Eye (tissue), 1 donor: ENCODE measurements around the gene FBLN1.
"Not testable (repeated sequence)": the region's sequence is repeated elsewhere in the genome, so short reads cannot be mapped to it uniquely, and the experiment has no call there.

Experiments
- DNase-seq: peaks from one replicate; pipeline ENCODE4 v3.0.0-alpha.2; 2015

The FBLN1 gene

DNA sequence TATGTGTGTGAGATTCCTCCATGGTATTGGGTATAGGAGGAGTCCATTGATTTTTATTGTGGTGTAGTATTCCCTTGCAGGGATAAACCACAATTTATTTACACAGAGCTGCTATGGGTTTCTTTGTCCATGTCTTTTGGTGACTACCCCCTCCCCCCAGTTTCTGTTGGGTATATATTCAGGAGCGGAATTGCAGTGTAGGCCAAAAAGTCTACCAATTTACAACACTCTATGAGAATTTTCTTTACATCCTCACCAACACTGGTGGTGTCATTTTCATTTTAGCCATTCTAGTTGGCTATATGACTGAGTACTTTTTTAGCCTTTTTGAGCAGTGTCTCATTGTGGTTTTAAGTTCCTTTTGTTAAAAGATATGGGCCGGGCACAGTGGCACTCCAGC, 113.7 kb downstream of the FBLN1 start:
- DNase-seq, result no peak

DNA sequence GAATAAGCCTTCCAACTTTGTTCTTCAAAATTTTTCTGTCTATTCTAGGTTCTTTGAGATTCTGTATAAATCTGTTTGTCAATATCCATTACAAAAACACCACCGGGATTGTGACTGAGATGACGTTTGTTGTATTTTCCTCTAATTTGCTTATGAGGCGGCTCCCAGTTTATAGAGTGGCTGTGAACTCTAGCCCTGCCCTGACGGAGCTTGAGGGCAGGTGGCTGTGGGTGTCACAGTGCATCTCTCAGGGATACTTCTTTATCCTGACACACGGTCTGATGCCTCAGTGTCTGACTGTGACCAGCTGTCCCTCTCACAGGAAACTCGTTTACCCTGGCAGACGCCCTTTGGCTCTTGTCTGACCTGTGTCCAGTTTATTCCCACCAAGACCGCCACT, 115.3 kb downstream of the FBLN1 start:
- no peak for DNase-seq

DNA sequence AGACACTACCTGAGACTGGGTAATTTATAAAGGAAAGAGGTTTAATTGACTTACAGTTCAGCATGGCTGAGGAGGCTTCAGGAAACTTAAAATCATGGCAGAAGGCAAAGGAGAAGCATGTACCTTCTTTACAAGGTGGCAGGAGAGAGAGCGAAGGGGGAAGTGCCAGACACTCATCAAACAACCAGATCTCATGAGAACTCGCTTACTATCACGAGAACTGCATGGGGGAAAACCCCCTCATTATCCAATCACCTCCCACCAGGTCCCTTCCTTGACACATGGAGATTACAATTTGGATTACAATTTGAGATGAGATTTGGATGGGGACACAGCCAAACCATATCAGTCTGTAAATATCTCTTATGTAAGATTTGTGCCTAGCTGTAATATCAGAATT, 118.0 kb downstream of the FBLN1 start:
- DNase-seq, result no peak

DNA sequence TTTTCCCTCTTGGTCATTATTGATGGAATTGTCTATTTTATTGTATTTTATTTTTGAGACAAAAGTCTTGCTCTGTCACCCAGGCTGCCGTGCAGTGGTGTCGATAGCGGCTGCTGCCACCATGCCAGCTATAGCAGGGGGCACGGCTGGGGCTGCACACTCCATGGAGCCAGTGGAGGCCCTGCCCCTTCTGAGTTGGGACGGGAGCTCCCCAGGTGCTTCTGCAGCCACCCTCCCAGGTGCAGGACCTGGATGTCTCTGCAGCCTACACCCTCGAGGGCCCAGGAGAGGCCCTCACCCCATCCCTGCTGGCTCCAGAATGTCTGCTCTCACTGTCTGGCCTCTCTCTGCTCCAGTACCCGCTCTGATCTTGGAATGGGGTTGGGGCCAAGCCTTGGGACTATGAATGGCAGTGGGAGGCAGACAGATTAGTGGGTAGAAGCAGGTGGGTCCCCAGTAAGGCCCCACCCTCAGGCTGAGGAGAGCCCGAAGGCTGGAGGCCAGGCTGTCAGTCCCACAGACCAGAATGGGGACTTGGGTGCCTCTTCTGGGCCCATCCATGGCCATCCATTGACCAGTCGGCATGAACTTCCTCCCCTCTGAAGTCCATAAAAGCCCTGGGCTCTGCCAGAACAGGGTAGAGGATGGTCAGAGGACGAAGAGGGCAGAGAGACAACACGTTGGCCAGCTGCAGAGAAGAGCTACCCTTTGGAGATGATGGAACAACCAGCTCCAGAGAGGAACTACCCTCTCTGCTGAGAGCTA, 119.3 kb downstream of the FBLN1 start:
- no peak for DNase-seq

DNA sequence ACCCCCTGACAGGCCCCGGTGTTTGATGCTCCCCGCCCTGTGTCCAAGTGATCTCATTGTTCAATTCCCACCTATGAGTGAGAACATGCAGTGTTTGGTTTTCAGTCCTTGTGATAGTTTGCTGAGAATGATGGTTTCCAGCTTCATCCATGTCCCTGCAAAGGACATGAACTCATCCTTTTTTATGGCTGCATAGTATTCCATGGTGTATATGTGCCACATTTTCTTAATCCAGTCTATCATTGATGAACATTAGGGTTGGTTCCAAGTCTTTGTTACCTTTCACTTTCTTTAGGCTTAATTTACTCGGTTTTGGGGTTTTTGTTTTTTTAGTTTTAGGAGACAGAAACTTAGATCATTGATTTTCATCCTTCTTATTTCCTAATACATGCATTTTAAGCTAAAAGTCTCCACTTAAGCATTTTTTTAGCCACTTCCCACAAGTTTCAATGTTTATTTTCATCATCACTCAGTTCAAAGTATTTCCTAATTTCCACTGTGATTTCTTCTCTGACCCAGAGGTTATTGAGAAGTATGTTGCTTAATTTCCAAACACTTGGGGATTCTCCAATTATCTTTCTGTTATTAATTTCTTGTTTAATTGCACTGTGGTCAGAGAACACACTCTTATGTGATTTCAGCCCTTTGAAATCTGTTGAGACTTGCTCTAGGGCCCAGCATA, 120.9 kb downstream of the FBLN1 start:
- DNase-seq, result not testable (repeated sequence)

DNA sequence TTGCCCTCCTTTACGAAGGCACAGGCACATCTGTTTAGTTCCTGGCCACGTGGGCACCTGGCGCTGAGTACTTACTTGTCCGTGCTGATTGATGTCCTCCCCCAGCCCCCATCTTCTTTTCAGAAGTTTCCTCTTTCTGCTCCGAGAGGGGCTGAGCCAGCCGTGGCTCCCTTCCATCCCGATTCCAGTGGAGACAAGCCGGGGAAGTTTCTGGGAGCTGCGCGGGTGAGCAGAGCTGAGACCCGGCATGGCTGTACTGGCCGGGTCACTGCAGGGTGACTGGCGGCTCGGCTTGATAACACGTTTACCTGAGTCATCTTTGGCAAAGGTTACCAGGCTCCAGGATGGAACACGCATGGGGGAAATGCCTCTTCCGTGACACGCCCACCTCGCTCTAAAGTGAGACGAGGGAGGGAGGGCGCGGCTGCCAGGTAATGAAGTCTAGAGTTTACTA, 123.5 kb downstream of the FBLN1 start:
- DNase-seq, result no peak

DNA sequence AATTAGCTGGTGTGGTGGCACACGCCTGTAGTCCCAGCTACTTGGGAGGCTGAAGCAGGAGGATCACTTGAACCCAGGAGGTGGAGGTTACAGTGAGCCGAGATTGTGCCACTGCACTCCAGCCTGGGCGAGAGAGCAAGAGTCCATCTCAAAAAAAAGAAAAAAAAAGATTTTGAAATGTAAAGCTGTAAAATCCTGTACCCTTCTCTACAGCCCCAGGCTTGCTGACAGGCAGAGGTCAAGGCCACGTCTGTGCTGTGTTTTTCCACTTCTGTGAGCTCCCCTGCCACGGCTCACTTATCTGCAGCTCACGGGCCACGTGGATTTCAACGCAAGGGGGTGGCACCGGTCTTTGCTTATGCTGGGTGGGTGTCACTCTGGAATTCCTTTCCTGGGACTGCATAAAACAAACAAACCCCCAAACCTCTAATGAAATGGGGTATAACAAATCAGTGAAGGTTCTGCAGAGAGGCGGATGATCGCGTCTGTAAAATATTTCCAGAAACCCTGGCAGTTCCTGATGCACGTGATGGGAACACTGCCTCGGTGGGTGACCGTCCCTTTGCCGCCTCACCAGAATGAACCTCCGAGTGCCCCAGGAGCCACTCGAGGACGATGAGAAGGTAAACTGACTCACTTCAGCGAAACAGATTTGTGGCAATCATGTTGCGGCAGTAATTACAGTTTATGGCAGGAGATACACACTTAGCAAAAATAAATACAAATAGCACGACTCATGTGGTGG, 125.0 kb downstream of the FBLN1 start:
- DNase-seq, result no peak

DNA sequence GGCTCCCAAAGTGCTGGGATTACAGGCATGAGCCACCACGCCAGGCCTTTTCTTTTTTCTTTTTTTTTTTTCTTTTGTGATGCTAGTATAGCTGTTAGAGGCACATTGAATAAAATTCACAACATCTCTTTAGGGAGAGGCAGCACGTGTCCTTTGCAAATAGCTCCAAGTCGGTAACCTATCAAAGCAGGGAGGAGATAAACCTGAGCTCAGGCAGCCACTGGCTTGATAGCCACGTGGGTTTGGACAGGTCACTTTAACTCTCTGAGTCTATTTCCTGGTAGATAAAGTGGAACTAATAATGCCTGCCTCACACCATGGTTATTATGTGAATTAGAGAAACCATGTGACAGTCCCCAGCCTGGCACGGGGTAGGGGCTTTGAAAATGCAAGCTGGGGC, 125.8 kb downstream of the FBLN1 start:
- no peak for DNase-seq

DNA sequence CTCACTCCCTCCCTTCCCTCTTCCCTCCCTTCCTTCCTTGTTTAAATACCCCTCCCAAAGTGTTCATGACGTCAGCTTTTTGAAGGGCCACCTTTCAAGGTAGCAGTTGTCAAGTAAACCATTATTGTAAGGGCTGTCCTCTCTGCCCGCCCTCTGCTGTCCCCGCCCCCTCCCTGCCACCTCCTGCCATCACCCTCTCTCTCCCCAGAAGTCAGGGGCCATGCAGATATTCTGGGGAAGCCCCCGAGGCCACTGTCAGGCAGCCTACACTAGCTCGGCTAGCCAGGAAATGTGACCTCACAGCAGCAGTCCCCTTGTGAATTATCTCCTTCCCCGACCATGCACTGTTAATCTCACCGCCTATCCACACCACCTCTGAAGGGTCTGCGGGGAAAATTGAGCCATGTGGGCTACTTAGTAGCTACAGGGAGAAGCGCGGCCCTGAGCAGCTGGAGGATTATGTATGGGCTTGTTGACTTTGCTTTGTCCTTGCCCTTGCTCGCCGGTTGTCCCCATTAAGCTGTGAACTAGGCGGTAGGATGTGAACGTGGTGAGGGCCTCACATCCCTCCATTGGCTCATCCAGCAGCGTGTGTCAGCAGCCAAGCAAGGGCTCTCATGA, 126.9 kb downstream of the FBLN1 start:
- peak; percentile 41 for DNase-seq

DNA sequence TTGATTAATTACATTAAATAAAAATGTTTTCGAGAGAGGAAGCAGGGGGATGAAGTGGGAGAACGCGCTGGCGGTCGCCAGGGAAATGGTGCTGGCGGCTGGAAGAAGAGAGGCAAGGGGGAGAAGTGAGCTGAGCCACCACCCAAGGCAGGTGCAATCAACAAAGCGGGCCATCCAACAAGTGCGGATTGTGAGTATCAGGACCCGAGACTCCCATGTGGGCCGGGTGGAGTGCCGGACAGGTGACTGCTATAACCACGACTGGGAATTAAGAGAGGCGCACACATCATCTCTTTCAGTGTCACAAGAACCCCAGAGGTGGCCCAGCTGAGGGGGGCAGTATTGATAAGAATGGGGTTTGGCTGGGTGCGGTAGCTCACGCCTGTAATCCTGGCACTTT, 127.8 kb downstream of the FBLN1 start:
- DNase-seq, result no peak

DNA sequence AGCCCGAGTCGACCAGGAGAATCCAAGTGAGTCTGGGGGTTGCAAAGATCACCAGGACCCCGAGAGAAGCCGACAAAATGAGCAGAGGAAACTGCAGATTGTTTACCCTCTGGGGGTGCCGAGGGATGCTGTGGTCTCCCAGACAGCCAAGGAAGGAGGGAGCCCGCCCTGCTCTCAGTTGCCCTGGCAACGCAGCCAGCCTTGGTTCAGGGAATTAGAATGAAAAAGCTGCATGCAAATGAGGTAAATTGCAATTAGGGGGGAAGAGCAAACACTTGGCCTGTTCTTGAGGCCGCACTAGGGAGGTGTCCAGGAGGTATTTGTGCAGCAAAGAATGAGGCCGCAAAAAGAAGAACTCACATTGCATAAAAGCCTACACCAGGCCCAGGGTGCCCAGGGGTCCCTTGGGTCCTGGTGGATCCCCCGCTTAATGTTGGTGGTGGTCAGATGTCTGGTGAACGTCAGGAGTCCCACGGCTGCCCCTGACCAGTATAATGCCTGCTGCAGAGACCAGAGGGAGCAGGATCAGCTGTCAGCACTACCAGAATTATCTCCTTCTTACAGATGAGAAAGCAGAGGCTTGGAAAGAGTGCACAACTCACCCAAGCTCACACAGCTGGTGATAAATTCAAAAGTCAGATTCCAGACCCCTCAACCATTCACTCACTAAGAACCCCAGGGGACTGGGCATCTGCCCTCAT, 128.6 kb downstream of the FBLN1 start:
- no peak for DNase-seq

DNA sequence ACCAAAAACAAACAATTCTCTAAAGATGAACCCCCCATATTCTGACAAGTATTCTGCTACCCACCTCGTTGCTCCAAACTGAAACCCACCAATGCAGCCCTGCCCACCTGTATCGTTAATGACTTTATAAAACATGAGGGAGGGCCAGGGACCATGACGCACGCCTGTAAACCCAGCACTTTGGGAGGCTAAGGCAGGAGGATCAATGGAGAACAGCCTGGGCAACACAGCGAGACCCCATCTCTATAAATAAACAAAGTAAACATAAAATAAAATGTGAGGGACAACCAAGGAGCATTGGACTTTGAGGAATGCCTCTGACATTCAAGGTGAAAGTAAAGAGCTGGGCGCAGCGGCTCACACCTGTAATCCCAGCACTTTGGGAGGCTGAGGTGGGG, 129.2 kb downstream of the FBLN1 start:
- DNase-seq, result no peak

DNA sequence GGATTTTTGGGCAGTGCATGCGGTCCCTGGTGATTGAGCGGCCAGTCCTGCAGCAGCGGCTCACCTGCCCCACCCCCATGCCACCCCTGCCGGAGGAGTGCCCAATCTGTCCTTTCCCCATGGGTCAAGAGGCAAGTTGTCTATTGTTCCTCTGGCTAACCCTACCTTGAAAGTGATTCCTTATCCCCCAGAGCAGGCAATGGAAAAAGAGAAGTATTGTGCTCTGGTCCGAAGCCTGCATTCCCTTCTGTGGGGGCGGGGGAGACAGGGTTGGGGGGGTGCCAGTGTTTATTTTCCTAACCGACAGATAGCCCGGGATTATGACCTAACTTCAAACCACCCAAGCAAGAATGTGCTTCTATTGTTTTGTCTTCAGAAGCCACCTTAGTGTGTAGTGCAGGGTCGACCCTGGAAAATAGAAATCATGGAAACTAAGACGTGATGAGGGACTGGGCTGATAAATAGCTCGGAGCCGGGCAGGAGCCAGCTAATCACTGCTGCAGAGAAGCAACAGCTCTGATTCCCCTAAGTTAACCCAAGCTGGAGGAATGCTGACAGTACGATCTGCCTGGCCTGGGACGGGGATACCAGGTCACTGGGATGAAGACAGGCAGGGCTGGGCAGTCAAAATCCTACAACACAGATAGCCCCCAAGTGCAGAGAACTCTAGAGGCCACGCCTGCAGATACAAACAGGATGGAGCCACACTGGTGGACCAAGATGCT, 130.3 kb downstream of the FBLN1 start:
- no peak for DNase-seq

DNA sequence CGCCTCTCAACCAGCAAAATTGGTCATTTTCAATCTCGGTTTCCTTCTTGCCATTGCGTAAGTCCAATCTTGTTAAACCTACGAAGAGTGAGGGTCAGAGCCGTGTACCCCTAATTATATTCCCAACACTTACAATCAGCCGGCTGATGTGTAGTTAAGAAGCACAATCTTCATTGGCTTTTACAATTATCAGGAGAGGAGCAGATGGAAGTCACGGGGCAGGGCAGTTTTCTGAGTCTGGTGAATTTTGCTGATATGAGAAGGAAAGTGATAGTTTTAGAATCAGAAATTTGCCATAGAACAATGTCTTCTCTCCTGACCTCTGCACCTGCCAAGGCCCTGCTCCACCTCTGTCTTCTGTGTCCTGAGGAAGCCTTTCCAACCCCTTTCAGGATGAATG, 134.0 kb downstream of the FBLN1 start:
- DNase-seq, result no peak

DNA sequence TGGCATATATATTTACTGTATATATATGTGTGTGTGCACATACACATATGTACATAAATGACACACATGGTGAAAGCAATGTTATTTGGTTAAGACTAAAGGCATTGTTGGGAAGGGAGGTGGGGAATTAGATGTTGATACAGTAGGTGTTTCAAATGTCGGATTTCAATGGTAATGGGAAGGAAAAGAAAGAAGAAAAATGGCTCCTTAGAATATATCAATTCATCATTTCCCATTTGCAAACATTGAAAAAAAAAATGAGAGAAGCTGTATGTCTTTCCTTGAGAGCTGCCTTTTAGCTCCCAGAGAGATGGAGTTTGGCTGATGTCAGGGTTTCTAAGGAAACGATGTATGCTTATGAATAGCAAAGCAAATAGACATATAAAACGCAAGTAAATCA, 135.5 kb downstream of the FBLN1 start:
- DNase-seq, result no peak

DNA sequence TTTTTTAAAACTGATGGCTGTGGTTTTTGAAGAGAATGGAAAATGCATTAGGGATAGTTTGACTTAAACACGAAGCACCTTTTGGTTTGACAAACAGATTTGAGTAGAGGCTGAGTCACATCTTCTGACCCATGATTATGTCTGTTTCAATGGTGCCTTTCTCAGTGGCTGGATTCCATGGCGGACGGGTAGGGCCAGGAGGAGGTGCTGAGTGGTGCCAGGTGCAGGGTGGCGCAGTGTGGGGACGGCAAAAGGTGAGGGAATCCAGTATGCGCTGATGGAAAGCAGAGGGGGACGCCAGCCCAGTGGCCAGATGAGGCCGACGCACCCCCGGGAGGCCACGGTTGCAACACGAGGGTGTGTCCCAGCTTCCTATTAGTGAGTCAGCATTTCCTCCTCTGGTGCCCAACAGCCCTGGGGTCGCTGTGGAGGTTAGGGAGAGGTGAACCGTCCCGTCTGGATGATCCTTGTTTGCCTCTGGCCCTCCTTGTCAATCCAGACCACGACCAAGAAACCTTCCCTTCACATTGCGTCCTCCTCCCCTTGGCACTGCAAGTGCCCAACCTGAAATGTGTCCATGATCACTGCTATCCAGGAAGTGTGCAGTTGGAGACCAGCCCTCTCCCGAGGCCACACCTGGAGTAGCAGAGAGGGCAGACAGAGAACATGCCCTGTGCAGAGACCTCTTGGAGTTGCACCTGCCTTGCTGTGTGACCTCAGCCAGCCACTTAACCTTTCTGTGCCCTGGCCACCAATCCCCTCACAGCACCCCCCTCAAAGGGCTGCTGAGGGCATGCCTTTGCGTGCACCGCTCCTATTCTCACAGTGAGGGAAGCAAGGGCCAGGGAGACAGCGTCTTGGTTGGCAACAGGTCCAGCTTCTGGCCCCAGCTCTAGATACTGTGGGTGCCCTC, 136.4 kb downstream of the FBLN1 start:
- no peak for DNase-seq

DNA sequence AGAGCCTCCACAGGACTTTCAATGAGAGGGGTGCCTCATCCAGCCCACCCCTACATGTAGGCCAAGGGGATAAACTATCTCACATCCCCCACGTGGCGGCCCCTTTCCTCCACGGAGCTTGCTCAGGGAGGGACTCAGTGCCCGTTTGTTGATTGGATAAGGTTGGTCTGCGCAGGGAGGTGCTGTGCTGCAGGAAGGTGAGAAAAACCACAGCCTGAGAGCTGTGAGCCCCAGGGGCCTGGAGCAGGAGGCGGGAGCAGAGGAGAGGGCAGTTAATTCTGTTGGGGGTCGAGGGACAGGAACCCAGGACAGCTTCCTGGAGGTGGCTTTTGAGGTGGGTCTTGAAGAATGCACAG, 137.0 kb downstream of the FBLN1 start:
- no peak for DNase-seq

DNA sequence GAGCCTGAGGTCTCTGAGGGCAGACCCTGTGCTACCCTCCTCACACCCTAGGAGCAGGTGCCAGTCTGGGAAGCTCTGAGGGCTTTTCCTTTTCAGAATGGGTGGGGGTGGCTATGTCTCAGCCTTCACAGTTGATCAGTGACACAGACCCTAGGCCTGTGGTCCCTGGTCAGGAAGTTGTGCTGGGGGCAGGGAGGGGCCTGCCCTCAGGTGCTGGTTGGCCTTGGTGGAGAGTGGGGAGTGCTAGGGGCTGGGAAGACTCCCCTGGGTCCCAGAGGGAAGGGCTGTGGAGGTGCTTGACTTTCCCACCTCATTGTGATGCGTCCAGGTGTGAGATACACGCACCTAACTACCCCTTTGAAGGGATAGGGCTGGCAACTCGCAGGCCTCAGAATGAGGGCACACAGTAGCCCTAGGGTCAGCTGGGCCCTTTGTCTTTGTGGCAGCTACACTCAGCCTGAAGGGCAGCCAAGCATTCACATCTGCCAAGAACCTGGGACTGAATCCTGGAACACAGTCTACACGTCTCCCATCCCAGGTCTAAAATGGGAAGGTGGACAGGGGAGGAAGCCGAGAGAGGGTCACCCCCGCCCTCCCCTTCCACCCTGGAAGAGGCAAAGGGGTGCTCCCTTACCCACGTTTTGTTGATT, 137.7 kb downstream of the FBLN1 start:
- no peak for DNase-seq

DNA sequence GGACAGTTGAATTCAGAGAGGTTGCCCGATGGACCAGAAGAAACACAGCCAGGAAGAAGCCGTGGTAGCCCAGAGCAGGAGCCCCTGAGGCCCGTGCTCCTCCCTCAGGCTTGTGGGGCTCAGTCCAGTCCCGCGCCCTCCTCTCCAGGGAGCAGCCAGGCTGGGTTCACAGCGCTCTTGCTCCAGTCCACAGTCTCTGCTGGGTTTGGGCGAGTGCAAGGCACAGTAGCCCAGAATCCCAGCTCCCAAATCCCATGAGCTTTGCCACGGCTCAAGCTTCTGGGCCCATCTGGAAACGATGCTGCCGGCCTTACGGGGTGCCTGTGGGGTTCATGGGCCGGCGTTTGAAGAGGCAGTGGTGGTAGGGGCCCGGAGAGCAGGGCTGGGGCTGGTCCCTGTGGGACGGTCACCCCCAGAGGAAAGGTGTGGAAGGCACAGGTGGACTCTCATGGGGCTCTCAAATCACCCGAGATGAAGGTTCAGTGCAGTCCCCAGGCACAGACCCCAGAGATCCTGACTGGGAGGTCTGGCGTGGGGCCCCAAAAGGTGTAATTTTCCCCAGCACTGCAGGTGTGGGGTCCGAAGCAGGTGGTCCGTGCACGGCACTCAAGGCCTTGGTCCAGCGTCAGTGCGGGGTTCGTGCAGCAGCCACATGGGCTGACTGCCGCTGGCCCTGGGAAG, 138.4 kb downstream of the FBLN1 start:
- DNase-seq, result no peak

DNA sequence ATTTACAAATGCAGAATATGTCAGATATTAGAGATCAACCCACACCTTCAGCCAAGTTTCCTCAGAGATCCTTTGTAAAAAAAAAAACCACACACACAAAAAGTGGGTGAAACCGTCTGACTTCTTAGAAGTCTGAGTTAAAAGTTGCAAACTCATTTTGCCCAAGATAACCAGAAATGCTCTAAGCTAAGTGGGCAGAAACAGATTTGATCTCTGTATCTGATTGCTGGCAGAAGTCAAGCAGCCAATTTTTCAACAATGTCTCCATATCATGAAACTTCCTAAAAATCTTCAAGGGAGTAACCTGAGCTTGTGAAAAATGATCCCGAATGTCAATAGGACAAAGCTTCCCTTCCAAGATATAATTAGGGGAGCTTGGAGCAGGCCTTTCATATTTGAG, 140.3 kb downstream of the FBLN1 start:
- no peak for DNase-seq
